NCI-H774 (cell line): ENCODE results near the gene PRSS8.
"Not testable (repeated sequence)": the region's sequence is repeated elsewhere in the genome, so short reads cannot be mapped to it uniquely, and the experiment has no call there.

Experiments used
- DNase-seq: peaks from one replicate; lab custom pipeline; 2025; lab: John Stamatoyannopoulos, UW

The PRSS8 gene

DNA sequence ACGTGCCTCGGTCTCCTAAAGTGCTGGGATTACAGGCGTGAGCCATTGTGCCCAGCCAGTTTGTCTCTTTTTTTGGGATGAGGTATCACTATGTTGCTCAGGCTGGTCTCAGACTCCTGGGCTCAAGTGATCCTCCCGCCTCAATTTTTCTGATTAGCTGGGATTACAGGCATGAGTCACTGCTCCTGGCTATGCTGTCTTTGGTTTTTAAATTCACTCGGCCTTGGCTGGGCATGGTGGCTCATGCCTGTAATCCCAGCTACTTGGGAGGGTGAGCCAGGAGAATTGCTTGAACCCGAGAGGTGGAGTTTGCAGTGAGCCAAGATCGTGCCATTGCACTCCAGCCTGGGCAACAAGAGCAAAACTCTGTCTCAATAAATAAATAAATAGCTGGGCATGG lies 8.9 kb upstream of the PRSS8 start:
- not testable (repeated sequence) for DNase-seq

GRCh38 chr16:31143694-31144148 lies 8.2 kb upstream of the PRSS8 start:
- no peak for DNase-seq

DNA sequence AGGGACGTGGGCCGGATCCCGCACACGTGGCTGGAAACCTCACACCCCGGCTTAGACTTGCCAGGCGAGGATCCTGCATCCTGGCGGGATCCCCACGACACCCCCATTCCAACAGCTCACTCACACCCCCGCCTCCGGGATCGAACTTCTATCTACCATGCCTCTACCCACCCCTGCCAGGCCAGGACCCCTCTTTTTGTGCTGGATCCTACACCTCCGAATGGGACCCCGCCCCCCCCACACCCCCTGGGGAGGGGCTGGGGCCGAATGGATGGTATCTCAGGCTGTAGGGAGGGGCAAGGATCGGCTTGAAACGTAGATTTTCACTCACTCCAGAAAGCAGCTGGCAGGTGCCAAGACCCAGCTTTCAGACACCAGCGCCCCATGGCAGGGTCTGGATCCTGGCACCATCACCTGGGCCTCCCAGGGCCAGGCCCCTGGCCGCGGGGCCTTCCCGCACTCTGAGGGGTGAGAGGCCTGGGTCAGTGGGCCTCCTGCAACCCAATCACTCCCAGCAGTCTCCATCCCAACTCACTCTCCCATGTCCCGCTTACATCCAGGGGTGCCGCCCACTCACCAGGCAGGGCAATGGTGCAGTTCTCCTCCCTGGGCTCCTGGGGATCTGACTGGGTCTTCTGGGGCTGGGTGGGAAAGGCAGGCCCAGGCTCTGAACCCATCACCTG lies 7.6 kb upstream of the PRSS8 start:
- no peak for DNase-seq

DNA sequence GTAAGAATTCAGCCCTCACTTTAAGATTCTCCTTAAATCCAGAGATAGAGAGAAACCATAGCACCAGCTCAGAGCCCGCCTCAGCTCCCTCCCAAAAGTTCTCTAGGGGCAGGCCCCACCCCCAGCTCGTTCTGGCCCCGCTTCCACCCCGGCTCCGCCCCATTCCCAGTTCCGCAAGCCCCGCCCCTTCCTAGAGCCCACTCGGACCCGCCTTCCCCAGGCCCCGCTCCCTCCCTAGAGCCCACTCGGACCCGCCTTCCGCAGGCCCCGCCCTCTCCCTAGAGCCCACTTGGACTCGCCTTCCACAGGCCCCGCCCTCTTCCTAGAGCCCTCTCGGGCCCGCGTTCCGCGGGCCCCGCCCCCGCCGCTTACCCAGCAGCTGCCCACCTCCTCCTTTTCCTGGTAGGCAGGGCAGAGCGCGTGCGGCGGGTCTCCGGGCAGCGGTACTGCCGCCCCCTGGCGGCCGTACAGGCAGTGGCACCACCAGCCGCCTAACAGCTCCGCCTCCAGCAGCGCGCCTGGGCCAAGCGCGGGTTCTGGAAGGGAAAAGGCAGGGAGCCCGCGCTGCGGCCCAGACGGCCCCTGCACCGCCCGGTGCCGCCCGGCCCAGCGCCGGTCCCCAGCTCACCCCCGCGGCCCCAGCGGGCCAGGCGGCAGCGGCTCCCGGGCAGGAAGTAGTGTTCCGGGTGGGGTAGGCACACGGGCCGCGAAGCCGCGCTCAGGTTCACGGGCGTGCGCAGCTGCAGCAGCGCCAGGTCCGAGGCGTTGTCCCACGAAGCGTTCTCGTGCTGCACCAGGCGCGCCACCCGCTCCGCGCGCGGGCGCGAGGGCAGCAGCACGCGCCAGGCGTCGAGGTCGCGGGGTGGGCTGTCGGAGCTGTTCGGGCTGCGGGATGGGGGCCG lies 6.8 kb upstream of the PRSS8 start:
- peak; percentile 98 for DNase-seq

GRCh38 chr16:31141489-31142108 lies 6.1 kb upstream of the PRSS8 start:
- no peak for DNase-seq

GRCh38 chr16:31141071-31141469 lies 5.5 kb upstream of the PRSS8 start:
- not testable (repeated sequence) for DNase-seq

GRCh38 chr16:31138621-31139578 lies 3.4 kb upstream of the PRSS8 start:
- DNase-seq, result no peak

GRCh38 chr16:31136822-31137499 lies 1.4 kb upstream of the PRSS8 start:
- not testable (repeated sequence) for DNase-seq

DNA sequence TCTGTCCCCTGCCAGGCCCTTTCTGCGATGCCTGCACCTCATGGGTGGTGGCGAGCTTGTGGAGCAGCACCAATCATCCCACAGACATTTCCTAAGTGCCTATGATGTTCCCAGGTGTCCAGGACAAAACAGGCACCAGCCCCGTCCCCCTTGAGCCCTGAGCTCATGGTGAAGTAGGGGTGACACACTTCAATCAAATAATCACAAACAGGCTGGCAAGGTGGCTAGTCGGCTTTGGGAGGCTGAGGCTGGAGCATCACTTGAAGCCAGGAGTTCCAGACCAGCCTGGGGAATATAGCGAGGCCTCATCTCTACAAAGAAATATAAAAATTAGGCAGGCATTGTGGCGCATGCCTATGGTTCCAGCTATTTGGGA lies 748 bp upstream of the PRSS8 start:
- DNase-seq, result no peak

DNA sequence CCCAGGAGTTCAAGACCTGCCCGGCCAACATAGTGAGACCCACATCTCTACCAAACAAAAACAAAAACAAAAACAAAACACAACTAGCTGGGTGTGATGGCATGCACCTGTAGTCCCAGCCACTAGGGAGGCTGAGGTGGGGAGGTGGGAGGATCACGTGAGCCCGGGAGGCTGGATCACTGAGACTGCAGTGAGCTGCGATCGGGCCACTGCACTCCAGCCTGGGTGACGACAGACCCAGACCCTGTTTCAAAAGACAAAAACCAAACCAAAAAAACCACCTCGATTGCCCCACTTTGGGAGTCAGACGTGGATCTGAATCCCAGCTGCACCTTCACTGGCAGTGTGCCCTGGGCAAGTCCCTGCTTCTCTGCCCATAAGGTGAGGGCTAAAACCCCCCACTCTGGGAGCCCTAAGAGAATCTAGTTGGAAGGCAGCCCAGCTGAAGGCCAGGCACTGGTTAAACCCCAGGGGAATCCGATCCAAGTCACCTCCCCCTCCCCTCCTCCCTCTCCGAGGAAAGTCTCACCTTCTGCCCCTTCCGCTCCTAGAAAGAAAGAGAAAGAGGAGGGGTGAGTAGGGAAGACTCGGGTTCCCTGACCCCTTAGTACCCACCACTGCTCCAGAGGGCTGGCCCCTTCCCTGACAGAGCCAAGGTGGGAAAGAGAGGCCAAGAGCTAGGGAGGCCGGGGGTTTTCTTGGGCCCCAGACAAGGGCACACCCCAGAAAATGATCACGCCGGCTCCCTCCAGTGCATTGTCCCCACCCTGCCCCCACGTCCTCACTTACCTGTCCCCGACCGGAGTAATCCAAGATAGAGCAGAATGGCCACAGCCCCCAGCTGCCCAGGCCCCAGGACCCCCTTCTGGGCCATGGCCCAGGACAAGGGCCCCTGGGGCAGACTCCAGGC lies 647 bp downstream of the PRSS8 start:
- no peak for DNase-seq

DNA sequence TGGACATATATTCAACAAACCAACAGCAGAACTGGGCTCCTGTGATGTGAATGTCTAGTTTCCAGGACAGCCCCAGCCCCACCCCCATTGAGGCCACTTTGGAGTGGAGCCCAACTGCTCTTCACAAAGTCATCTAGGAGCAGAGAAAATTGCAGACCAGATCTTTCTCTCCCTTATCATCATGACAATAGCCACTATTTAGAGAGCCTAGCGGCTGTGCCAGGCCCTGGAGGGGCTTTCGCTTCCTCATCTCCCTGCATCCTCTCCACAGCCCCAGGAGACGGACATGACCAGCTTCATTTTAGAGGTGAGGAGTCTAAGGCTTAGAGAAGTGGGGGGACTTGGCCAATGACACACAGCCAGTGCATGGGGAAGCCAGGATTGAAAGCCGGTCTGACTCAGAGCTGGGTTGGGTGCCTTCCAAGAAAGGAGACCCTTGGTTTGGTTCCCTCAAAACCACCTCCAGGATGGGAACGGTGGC lies 1.4 kb downstream of the PRSS8 start:
- no peak for DNase-seq

- no peak for DNase-seq
These were observed 2.5 kb downstream of the PRSS8 start for GRCh38 chr16:31133046-31133501.

GRCh38 chr16:31132303-31132979 lies 3.1 kb downstream of the PRSS8 start:
- DNase-seq, result no peak

GRCh38 chr16:31131841-31132271 lies 3.7 kb downstream of the PRSS8 start:
- DNase-seq, result no peak

GRCh38 chr16:31131416-31131815 lies 4.1 kb downstream of the PRSS8 start:
- DNase-seq, result no peak

GRCh38 chr16:31130899-31131298 lies 4.6 kb downstream of the PRSS8 start:
- DNase-seq, result no peak

DNA sequence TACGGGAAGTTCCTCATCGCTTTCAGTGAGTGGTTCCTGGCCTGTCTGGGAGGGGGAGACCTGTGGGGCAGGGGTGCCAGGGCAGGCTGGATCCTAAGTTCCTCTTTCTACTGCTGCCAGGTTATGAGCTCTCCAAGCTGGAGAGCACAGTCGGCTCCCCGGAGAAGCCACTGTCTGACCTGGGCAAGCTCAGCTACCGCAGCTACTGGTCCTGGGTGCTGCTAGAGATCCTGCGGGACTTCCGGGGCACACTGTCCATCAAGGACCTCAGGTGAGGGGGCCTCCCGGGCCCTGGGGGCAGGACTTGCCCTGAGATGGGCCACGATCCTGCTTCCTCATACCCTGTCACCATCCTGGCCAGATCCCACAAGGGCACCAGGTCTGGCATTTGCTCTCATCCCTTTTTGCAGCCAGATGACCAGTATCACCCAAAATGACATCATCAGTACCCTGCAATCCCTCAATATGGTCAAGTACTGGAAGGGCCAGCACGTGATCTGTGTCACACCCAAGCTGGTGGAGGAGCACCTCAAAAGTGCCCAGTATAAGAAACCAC lies 5.1 kb downstream of the PRSS8 start:
- no peak for DNase-seq

- DNase-seq, result no peak
These were observed 5.8 kb downstream of the PRSS8 start for GRCh38 chr16:31129568-31130335.
